OCI-LY3 (cell line): ENCODE data around the gene HDAC8.

ENCODE experiments used
- H2AFZ ChIP-seq: fragments of 200-600, 300-600 bp; shearing (Covaris generic); 2 replicates; pipeline ENCODE4 v1.6.0; 2014; ENCODE audit warnings: antibody characterized with exemption, low read depth, low read length
- H3K27ac ChIP-seq: fragments of 200-600, 300-600 bp; sonication (generic); 2 replicates; pipeline ENCODE4 v1.5.1; 2014; ENCODE audit warnings: mild to moderate bottlenecking, low read length, moderate library complexity, mixed read lengths
- H3K27me3 ChIP-seq: fragments of 200-600, 300-600 bp; sonication (generic); 2 replicates; pipeline ENCODE4 v1.6.1; 2014; ENCODE audit warnings: low read depth, low read length, mixed read lengths
- H3K36me3 ChIP-seq: fragments of 200-600, 300-600 bp; sonication (generic); replicated peaks from 2 replicates; pipeline ENCODE3; 2014; ENCODE audit warnings: low read depth, low read length, mixed read lengths
- H3K4me1 ChIP-seq: fragments of 300-600, 200-600 bp; sonication (generic); 2 replicates; pipeline ENCODE4 v1.6.1; 2014; ENCODE audit warnings: low read length, mixed read lengths
- H3K4me2 ChIP-seq: fragments of 200-600, 300-600 bp; sonication (generic); 2 replicates; pipeline ENCODE4 v1.6.1; 2014; ENCODE audit warnings: low read length, mixed read lengths
- H3K4me3 ChIP-seq: fragments of 300-600, 200-600 bp; sonication (generic); 2 replicates; pipeline ENCODE4 v1.5.1; 2014; ENCODE audit warnings: antibody characterized with exemption, mild to moderate bottlenecking, low read length, moderate library complexity
- H3K79me2 ChIP-seq: fragments of 300-600, 200-600 bp; shearing (Covaris generic); 2 replicates; pipeline ENCODE4 v1.6.1; 2014; ENCODE audit warnings: mild to moderate bottlenecking, low read length, mixed read lengths
- H3K9ac ChIP-seq: fragments of 300-600, 200-600 bp; shearing (Covaris generic); 2 replicates; pipeline ENCODE4 v1.6.0; 2014; ENCODE audit warnings: mild to moderate bottlenecking, low read length, moderate library complexity
- H3K9me3 ChIP-seq: fragments of 200-600, 300-600 bp; shearing (Covaris generic); 2 replicates; pipeline ENCODE4 v1.6.1; 2014; ENCODE audit warnings: low read length, mixed read lengths; ENCODE audit not compliant: insufficient read depth
- H4K20me1 ChIP-seq: fragments of 200-600, 300-600 bp; sonication (generic); 2 replicates; pipeline ENCODE4 v1.6.1; 2016; ENCODE audit warnings: low read length, mixed read lengths; ENCODE audit not compliant: insufficient read depth
- CTCF ChIP-seq: fragments of 200-600, 300-600 bp; sonication (generic); IDR thresholded peaks from 2 replicates; pipeline ENCODE4 v1.5.1; 2014; ENCODE audit warnings: antibody characterized with exemption, low read length, low read depth
- EZH2phosphoT487 ChIP-seq: fragments of 200-600 bp; shearing (Covaris generic); IDR thresholded peaks from 2 replicates; pipeline ENCODE4 v1.6.1; 2018; ENCODE audit warnings: antibody characterized with exemption, mixed run types, low read depth

HDAC8 gene

GRCh38 chrX:72478853-72479252 lies 93.8 kb downstream of the HDAC8 start:
- Histone ChIP-seq H3K79me2 (no peaks in the 10 kb centered on the region), H3K9me3 (no peaks in the 10 kb centered on the region), H3K27me3 (no peaks in the 10 kb centered on the region), H3K4me3 (no peak overlapping the region), H3K4me2 (no peak overlapping the region), H4K20me1 (no peaks in the 10 kb centered on the region), H2AFZ (no peak overlapping the region), H3K36me3 (peaks cover 10% of the 10 kb centered on the region), H3K9ac (no peak overlapping the region), H3K4me1 (no peaks in the 10 kb centered on the region), H3K27ac (no peak overlapping the region)
- TF ChIP-seq EZH2phosphoT487 = no peak

DNA sequence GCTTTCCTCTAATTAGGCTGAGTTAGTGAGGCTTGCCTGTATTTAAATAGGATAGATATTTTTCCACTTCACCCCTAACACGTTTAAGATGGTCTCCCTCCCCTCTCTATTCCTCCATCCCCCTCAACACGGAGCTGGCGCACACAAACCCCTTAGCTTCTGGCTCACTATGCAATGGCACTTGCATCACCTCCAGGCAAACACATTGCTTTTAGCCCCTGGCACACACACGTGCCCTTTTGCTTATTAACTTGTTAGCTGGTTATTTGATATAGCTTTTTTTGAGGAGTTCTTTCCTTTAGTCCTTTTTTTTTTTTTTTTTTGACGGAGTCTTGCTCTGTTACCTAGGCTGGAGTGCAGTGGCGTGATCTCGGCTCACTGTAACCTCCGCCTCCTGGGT lies 94.3 kb downstream of the HDAC8 start:
- H2AFZ ChIP-seq = no peak overlapping the region
- H4K20me1 ChIP-seq = no peaks in the 10 kb centered on the region
- H3K9me3 ChIP-seq = no peaks in the 10 kb centered on the region
- H3K36me3 ChIP-seq = peaks cover 8% of the 10 kb centered on the region
- no peaks in the 10 kb centered on the region for H3K79me2 ChIP-seq
- H3K4me1 ChIP-seq = no peaks in the 10 kb centered on the region
- no peak overlapping the region for H3K4me3 ChIP-seq
- no peaks in the 10 kb centered on the region for H3K27me3 ChIP-seq
- TF ChIP-seq EZH2phosphoT487 (no peak), CTCF (no peak)
- no peak overlapping the region for H3K9ac ChIP-seq
- H3K4me2 ChIP-seq = no peak overlapping the region
- H3K27ac ChIP-seq = no peak overlapping the region

GRCh38 chrX:72477781-72478181 lies 94.9 kb downstream of the HDAC8 start:
- no peak overlapping the region for H2AFZ ChIP-seq
- H3K4me2 ChIP-seq = no peak overlapping the region
- no peaks in the 10 kb centered on the region for H3K9me3 ChIP-seq
- H3K79me2 ChIP-seq = no peaks in the 10 kb centered on the region
- H4K20me1 ChIP-seq = no peaks in the 10 kb centered on the region
- H3K4me3 ChIP-seq = no peak overlapping the region
- H3K36me3 ChIP-seq = peaks cover 2% of the 10 kb centered on the region
- no peaks in the 10 kb centered on the region for H3K4me1 ChIP-seq
- H3K27ac ChIP-seq = no peak overlapping the region
- TF ChIP-seq CTCF = no peak
- no peak for TF ChIP-seq EZH2phosphoT487
- no peaks in the 10 kb centered on the region for H3K27me3 ChIP-seq
- no peak overlapping the region for H3K9ac ChIP-seq

- Histone ChIP-seq H3K79me2 (no peaks in the 10 kb centered on the region), H3K4me1 (no peaks in the 10 kb centered on the region), H3K4me2 (no peak overlapping the region), H3K27ac (no peak overlapping the region), H3K36me3 (no peaks in the 10 kb centered on the region), H3K9me3 (no peaks in the 10 kb centered on the region), H2AFZ (no peak overlapping the region), H3K4me3 (no peak overlapping the region), H3K9ac (no peak overlapping the region), H3K27me3 (no peaks in the 10 kb centered on the region), H4K20me1 (no peaks in the 10 kb centered on the region)
- TF ChIP-seq CTCF (no peak), EZH2phosphoT487 (no peak)
Measured at GRCh38 chrX:72477376-72477775, 95.3 kb downstream of the HDAC8 start.
